GM19328 (cell line): ENCODE results near the gene FLG.
"Not testable (repeated sequence)": the region's sequence is repeated elsewhere in the genome, so short reads cannot be mapped to it uniquely, and the experiment has no call there.

Source experiments
- ATAC-seq: cut with Tn5 transposase; IDR thresholded peaks from one replicate; pipeline ENCODE4 v1.9.1; 2021; ENCODE audit warnings: mild to moderate bottlenecking, moderate library complexity; ENCODE audit not compliant: unreplicated experiment

FLG gene

GRCh38 chr1:152325111-152325510, at the start of gene FLG:
Gene FLG (minus strand): TSS chr1:152325239. CDS start chr1:152315456, 9,783 bp downstream.
- no peak for ATAC-seq

- ATAC-seq = no peak
Observed at GRCh38 chr1:152374451-152374850, 49.4 kb upstream of the FLG start.

GRCh38 chr1:152372672-152373071, 47.6 kb upstream of the FLG start:
- ATAC-seq = no peak

GRCh38 chr1:152367436-152367835, 42.4 kb upstream of the FLG start:
- ATAC-seq = no peak

GRCh38 chr1:152359906-152360305, 34.9 kb upstream of the FLG start, which contains the start of gene FLG2:
Gene FLG2 (minus strand): TSS chr1:152360006. CDS start chr1:152358884, 1,122 bp downstream.
- ATAC-seq = no peak

GRCh38 chr1:152356736-152357135, 31.7 kb upstream of the FLG start:
- no peak for ATAC-seq

GRCh38 chr1:152349611-152350010, 24.6 kb upstream of the FLG start:
- no peak for ATAC-seq

- no peak for ATAC-seq
Observed at GRCh38 chr1:152348447-152348846, 23.4 kb upstream of the FLG start.

GRCh38 chr1:152347116-152347728, 22.2 kb upstream of the FLG start:
- ATAC-seq = no peak

GRCh38 chr1:152344438-152344837, 19.4 kb upstream of the FLG start:
- ATAC-seq = no peak

- no peak for ATAC-seq
Observed at GRCh38 chr1:152343006-152343405, 18.0 kb upstream of the FLG start.

- ATAC-seq = no peak
Observed at GRCh38 chr1:152335399-152335798, 10.4 kb upstream of the FLG start.

GRCh38 chr1:152328801-152329391, 3.9 kb upstream of the FLG start:
- ATAC-seq = no peak

GRCh38 chr1:152313970-152314369, 11.1 kb downstream of the FLG start:
- no peak for ATAC-seq

- ATAC-seq = no peak
Observed at GRCh38 chr1:152313319-152313801, 11.7 kb downstream of the FLG start.

GRCh38 chr1:152312169-152312568, 12.9 kb downstream of the FLG start:
- ATAC-seq = not testable (repeated sequence)

GRCh38 chr1:152309955-152310354, 15.1 kb downstream of the FLG start:
- no peak for ATAC-seq

GRCh38 chr1:152309320-152309901, 15.6 kb downstream of the FLG start:
- ATAC-seq = not testable (repeated sequence)

GRCh38 chr1:152308758-152309157, 16.3 kb downstream of the FLG start:
- ATAC-seq = not testable (repeated sequence)

- not testable (repeated sequence) for ATAC-seq
Observed at GRCh38 chr1:152307970-152308369, 17.1 kb downstream of the FLG start.

GRCh38 chr1:152306123-152306522, 18.9 kb downstream of the FLG start:
- ATAC-seq = not testable (repeated sequence)

GRCh38 chr1:152304773-152305172, 20.3 kb downstream of the FLG start:
- not testable (repeated sequence) for ATAC-seq
